Measurements from ENCODE around the gene SHMT2. TPM values are rescaled to one million over a fixed set of nuclear protein-coding genes. Genes with fewer than 3 reads are reported as not detected.

SHMT2 gene
- total RNA-seq, 1 donor from 2014 or later: 197 TPM

- H3K4me1 Mint-ChIP-seq (ENCODE audit: low read depth, unreplicated experiment): peaks cover 8% of the 10 kb centered on the region
- Histone ChIP-seq H3K9ac (ENCODE audit: low read length) (no peak overlapping the region), H3K79me2 (ENCODE audit: insufficient read depth, low read length) (no peaks in the 10 kb centered on the region), H3K4me1 (ENCODE audit: insufficient read depth, low read length) (no peaks in the 10 kb centered on the region), H3K27me3 (ENCODE audit: insufficient read depth, low read length) (no peaks in the 10 kb centered on the region), H3K36me3 (ENCODE audit: insufficient read depth, low read length) (peaks cover 14% of the 10 kb centered on the region), H3K4me2 (ENCODE audit: low read length) (no peak overlapping the region), H3K4me3 (ENCODE audit: insufficient read depth, low read depth, low read length) (no peak overlapping the region), H3K27ac (ENCODE audit: low read depth, low read length) (no peak overlapping the region), H3K9me3 (ENCODE audit: insufficient read depth, low read depth, low read length) (no peaks in the 10 kb centered on the region), H4K20me1 (ENCODE audit: insufficient read depth, low read length) (no peaks in the 10 kb centered on the region), H2AFZ (ENCODE audit: low read depth, low read length) (no peak overlapping the region)
- no peak for TF ChIP-seq CTCF (IDR thresholded peaks at IDR 0.05; ENCODE audit: insufficient read depth, low read depth, low read length)
- no peak for TF ChIP-seq EZH2 (IDR thresholded peaks at IDR 0.05; ENCODE audit: insufficient read depth, low read length)
- no peak overlapping the region for H3K4me3 Mint-ChIP-seq (ENCODE audit: unreplicated experiment)
- H3K9me3 Mint-ChIP-seq (ENCODE audit: unreplicated experiment): no peaks in the 10 kb centered on the region
- H3K27ac Mint-ChIP-seq (ENCODE audit: unreplicated experiment): no peak overlapping the region
- no peak for FAIRE-seq
- peaks cover 11% of the 10 kb centered on the region for H3K36me3 Mint-ChIP-seq (ENCODE audit: low read depth, unreplicated experiment)
- peaks cover under 1% of the 10 kb centered on the region for H3K27me3 Mint-ChIP-seq (ENCODE audit: low read depth, unreplicated experiment)
- no peak for DNase-seq (ENCODE audit: low read depth)
Measured at GRCh38 chr12:57254506-57255280, 25.2 kb downstream of the SHMT2 start.

- no peak for DNase-seq (ENCODE audit: low read depth)
- peaks cover 15% of the 10 kb centered on the region for H3K36me3 Mint-ChIP-seq (ENCODE audit: low read depth, unreplicated experiment)
- no peaks in the 10 kb centered on the region for H4K20me1 ChIP-seq (ENCODE audit: insufficient read depth, low read length)
- H3K9me3 ChIP-seq (ENCODE audit: insufficient read depth, low read depth, low read length): no peaks in the 10 kb centered on the region
- FAIRE-seq: no peak
- H3K4me3 ChIP-seq (ENCODE audit: insufficient read depth, low read depth, low read length): no peak overlapping the region
- no peak overlapping the region for H3K9ac ChIP-seq (ENCODE audit: low read length)
- H3K4me3 Mint-ChIP-seq (ENCODE audit: unreplicated experiment): no peak overlapping the region
- no peak overlapping the region for H2AFZ ChIP-seq (ENCODE audit: low read depth, low read length)
- H3K79me2 ChIP-seq (ENCODE audit: insufficient read depth, low read length): no peaks in the 10 kb centered on the region
- no peak overlapping the region for H3K27ac ChIP-seq (ENCODE audit: low read depth, low read length)
- H3K36me3 ChIP-seq (ENCODE audit: insufficient read depth, low read length): peaks cover 14% of the 10 kb centered on the region
- no peaks in the 10 kb centered on the region for H3K27me3 ChIP-seq (ENCODE audit: insufficient read depth, low read length)
- TF ChIP-seq EZH2 (IDR thresholded peaks at IDR 0.05; ENCODE audit: insufficient read depth, low read length) (no peak), CTCF (IDR thresholded peaks at IDR 0.05; ENCODE audit: insufficient read depth, low read depth, low read length) (no peak)
- peaks cover 2% of the 10 kb centered on the region for H3K27me3 Mint-ChIP-seq (ENCODE audit: low read depth, unreplicated experiment)
- H3K4me2 ChIP-seq (ENCODE audit: low read length): no peak overlapping the region
- peaks cover 6% of the 10 kb centered on the region for H3K4me1 Mint-ChIP-seq (ENCODE audit: low read depth, unreplicated experiment)
- no peak overlapping the region for H3K27ac Mint-ChIP-seq (ENCODE audit: unreplicated experiment)
- no peaks in the 10 kb centered on the region for H3K9me3 Mint-ChIP-seq (ENCODE audit: unreplicated experiment)
- H3K4me1 ChIP-seq (ENCODE audit: insufficient read depth, low read length): no peaks in the 10 kb centered on the region
Measured at GRCh38 chr12:57255916-57256315, 26.4 kb downstream of the SHMT2 start.
